Duodenal mucosa (tissue), 2 donors: ENCODE measurements around the gene VLDLR.
"Not testable (repeated sequence)": the region's sequence is repeated elsewhere in the genome, so short reads cannot be mapped to it uniquely, and the experiment has no call there.

Experiments
- H3K27ac ChIP-seq: one replicate; pipeline ENCODE4 v1.7.0; 2013; ENCODE audit warnings: low read depth, low read length
- H3K27me3 ChIP-seq, 2 donors: one replicate each; pipeline ENCODE4 v1.7.0; 2013; ENCODE audit warnings: low read length in 2 of 2, control low read depth in 1 of 2; ENCODE audit not compliant: insufficient read depth in 2 of 2, control insufficient read depth in 1 of 2
- H3K36me3 ChIP-seq, 2 donors: one replicate each; pipeline ENCODE4 v1.7.0; 2013; ENCODE audit warnings: low read length in 2 of 2, control low read depth in 1 of 2; ENCODE audit not compliant: insufficient read depth in 2 of 2, control insufficient read depth in 1 of 2
- H3K4me1 ChIP-seq, 2 donors: one replicate each; pipeline ENCODE4 v1.7.0; 2013; ENCODE audit warnings: low read length in 2 of 2, control low read depth in 1 of 2; ENCODE audit not compliant: insufficient read depth in 2 of 2, control insufficient read depth in 1 of 2
- H3K4me3 ChIP-seq, 2 donors: one replicate each; pipeline ENCODE4 v1.7.0; 2013; ENCODE audit warnings: low read length in 2 of 2, low read depth in 1 of 2
- H3K9ac ChIP-seq, 2 donors: one replicate each; pipeline ENCODE4 v1.7.0; 2013; ENCODE audit warnings: low read length in 2 of 2, low read depth in 1 of 2
- H3K9me3 ChIP-seq, 2 donors: one replicate each; pipeline ENCODE4 v1.7.0; 2013; ENCODE audit warnings: low read length in 2 of 2, control low read depth in 1 of 2; ENCODE audit not compliant: control insufficient read depth in 1 of 2

Gene VLDLR

GRCh38 chr9:2700909-2701550 lies 79.4 kb downstream of the VLDLR start:
- H3K27ac ChIP-seq: no peak overlapping the region
- no peak overlapping the region for H3K9ac ChIP-seq
- H3K4me3 ChIP-seq: no peak overlapping the region
- H3K9me3 ChIP-seq: no peaks in the 10 kb centered on the region
- no peaks in the 10 kb centered on the region for H3K27me3 ChIP-seq
- no peaks in the 10 kb centered on the region for H3K36me3 ChIP-seq
- H3K4me1 ChIP-seq: no peaks in the 10 kb centered on the region

- no peak overlapping the region for H3K9ac ChIP-seq
- no peak overlapping the region for H3K27ac ChIP-seq
- no peaks in the 10 kb centered on the region for H3K9me3 ChIP-seq
- no peak overlapping the region for H3K4me3 ChIP-seq
- no peaks in the 10 kb centered on the region for H3K4me1 ChIP-seq
- no peaks in the 10 kb centered on the region for H3K27me3 ChIP-seq
- H3K36me3 ChIP-seq: no peaks in the 10 kb centered on the region
Observed at GRCh38 chr9:2704504-2704903, 82.9 kb downstream of the VLDLR start.

GRCh38 chr9:2707256-2707655 lies 85.7 kb downstream of the VLDLR start:
- not testable (repeated sequence) for H3K9me3 ChIP-seq, H3K9ac ChIP-seq, H3K27ac ChIP-seq, H3K27me3 ChIP-seq, H3K4me3 ChIP-seq, H3K36me3 ChIP-seq, H3K4me1 ChIP-seq
